SKM-1 treated with dmso at 0.1 percent for 144 hours (cell line): Measurements from ENCODE around the gene TBL1X.

Source experiments
- DNase-seq: peaks from one replicate; lab custom pipeline; 2025; ENCODE audit not compliant: unreplicated experiment; lab: John Stamatoyannopoulos, UW

The TBL1X gene

DNA sequence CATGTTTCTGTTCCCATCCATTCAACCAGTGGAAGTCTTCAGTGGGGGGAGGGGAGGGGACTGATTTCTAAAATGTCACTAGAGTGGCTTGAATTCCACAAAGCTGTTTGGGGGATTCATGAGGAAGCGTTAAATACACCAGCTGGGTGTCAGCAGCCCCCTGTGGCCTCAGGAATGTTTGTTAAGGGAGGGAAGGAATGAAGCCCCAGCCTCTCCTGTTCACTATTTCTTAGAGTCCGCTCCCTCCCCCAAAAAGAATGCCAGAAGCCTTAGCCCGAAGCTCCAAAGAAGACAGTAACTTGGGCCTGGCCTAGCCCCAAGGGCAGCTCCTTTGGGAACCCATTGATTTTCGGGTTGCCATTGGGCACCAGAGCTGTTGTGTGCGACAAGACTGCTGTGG is 324.7 kb downstream of the TBL1X start:
- DNase-seq = no peak
